K562 treated with DMSO at 1 percent for 24 hours (cell line): ENCODE data around the gene NBEA. TPM values are rescaled to one million over a fixed set of nuclear protein-coding genes. Genes with fewer than 3 reads are reported as not detected.

Experiments
- total RNA-seq: library from RNA; unstranded; fragments of 300-600 nt; gene quantifications from 2 replicates; pipeline ENCODE4 v1.2.3, GENCODE V29; 2022; ENCODE audit warnings: low read depth; ENCODE audit not compliant: insufficient read depth

Gene NBEA, protein sequence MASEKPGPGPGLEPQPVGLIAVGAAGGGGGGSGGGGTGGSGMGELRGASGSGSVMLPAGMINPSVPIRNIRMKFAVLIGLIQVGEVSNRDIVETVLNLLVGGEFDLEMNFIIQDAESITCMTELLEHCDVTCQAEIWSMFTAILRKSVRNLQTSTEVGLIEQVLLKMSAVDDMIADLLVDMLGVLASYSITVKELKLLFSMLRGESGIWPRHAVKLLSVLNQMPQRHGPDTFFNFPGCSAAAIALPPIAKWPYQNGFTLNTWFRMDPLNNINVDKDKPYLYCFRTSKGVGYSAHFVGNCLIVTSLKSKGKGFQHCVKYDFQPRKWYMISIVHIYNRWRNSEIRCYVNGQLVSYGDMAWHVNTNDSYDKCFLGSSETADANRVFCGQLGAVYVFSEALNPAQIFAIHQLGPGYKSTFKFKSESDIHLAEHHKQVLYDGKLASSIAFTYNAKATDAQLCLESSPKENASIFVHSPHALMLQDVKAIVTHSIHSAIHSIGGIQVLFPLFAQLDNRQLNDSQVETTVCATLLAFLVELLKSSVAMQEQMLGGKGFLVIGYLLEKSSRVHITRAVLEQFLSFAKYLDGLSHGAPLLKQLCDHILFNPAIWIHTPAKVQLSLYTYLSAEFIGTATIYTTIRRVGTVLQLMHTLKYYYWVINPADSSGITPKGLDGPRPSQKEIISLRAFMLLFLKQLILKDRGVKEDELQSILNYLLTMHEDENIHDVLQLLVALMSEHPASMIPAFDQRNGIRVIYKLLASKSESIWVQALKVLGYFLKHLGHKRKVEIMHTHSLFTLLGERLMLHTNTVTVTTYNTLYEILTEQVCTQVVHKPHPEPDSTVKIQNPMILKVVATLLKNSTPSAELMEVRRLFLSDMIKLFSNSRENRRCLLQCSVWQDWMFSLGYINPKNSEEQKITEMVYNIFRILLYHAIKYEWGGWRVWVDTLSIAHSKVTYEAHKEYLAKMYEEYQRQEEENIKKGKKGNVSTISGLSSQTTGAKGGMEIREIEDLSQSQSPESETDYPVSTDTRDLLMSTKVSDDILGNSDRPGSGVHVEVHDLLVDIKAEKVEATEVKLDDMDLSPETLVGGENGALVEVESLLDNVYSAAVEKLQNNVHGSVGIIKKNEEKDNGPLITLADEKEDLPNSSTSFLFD (N-terminal part only)
- total RNA-seq: 0.16 TPM in 1 of 2 replicates, not detected in the other

GRCh38 chr13:34941835-34942731 lies at the start of gene NBEA:
TSS of gene NBEA (plus strand) at chr13:34942270. CDS start at chr13:34942821, 551 bp downstream.

DNA sequence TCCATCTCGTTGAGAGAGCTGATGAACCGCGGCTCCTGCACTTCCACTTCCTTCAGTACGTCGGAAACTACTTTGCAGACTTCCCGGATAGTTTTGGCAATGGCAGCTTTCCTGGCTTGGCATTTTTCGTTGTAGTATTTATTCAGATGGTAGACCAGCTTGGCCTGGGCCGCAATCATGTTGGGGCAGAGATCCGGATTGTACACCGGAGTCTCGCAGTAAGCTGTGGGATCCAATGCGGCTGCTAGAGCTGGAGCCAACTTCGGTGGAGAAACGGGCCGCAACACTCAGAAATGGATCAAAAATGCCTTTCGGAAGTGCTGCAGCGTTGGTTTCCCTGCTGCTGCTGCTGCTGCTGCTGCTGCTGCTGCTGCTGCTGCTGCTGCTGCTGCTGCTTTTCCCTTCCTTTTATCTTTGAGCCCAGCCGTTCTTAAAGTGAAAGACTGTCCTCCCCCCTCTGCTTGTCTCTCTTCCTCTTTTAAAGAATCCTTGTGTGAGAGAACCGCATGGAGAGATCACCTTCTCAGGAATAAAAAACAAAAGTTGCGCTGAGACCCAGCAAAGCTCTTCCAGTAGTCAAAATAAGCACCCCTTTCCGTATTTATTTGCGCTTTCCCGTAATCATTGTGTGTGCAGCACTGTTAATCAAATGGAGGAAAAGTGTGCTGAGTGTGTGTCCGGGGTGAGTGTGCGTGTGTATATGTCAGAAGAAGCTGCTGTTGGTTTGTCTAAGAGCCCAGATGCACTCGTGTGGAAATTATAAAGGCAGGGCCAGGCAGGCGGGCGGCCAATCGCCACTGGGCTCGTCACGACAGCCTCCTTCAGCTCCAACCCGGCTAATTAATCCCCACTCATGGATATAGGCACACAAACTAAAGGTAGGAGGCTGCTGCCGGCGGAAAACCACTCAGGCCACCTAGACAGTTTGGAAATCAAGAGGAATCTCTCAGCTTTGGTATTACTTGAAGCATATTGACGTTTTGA lies 534.2 kb downstream of the NBEA start, which contains the start of gene MAB21L1:
MAB21L1 (minus strand) TSS at position 730 of the 984 bp plus-strand sequence; CDS start at position 179, 551 bp downstream.

